Lower leg skin (tissue), 3 donors: ENCODE results near the gene AFF1.

Experiments used
- CTCF ChIP-seq, 3 donors: fragments of 450-650 bp; IDR thresholded peaks; one replicate each; pipeline ENCODE4 v1.5.1; 2016; ENCODE audit warnings: antibody characterized with exemption in 3 of 3, mild to moderate bottlenecking in 3 of 3, moderate library complexity in 2 of 3
- POLR2A ChIP-seq, 2 donors: fragments of 450-650 bp; IDR thresholded peaks; one replicate each; pipeline ENCODE4 v1.6.1; 2016 to 2017; ENCODE audit warnings: antibody characterized with exemption in 2 of 2, mild to moderate bottlenecking in 1 of 2, moderate library complexity in 1 of 2

- TF ChIP-seq POLR2A (IDR thresholded peaks at IDR 0.05) (no peak), CTCF (IDR thresholded peaks at IDR 0.05) (no peak)
Measured at GRCh38 chr4:86891762-86892635, 42.8 kb upstream of the AFF1 start, which contains the start of gene C4orf36.
